Neutrophil (primary cell): ENCODE results near the gene KIAA1328.

ENCODE experiments used
- H3K27ac ChIP-seq: fragments of 200-600 bp; sonication (generic); 2 replicates; pipeline ENCODE4 v1.5.1; 2016; ENCODE audit warnings: mild to moderate bottlenecking, moderate library complexity
- H3K27me3 ChIP-seq: fragments of 200-600 bp; sonication (generic); 2 replicates; pipeline ENCODE4 v1.6.0; 2016; ENCODE audit warnings: mild to moderate bottlenecking
- H3K36me3 ChIP-seq: fragments of 200-600 bp; sonication (generic); 2 replicates; pipeline ENCODE4 v1.5.1; 2017
- H3K4me1 ChIP-seq, 2 experiments: fragments of 200-600 bp in 1 of 2; sonication (generic) in 1 of 2; 1 replicate in 1 of 2; 2 replicates in 1 of 2; pipeline versions ENCODE4 v1.5.1 to v1.6.1; 2013 to 2016; ENCODE audit warnings: low read depth in 1 of 2, low read length in 1 of 2, mild to moderate bottlenecking in 1 of 2, moderate library complexity in 1 of 2; ENCODE audit not compliant: control insufficient read depth in 1 of 2, insufficient read depth in 1 of 2
- H3K4me3 ChIP-seq, 2 experiments: fragments of 200-600 bp in 1 of 2; sonication (generic) in 1 of 2; 1 replicate in 1 of 2; 2 replicates in 1 of 2; pipeline ENCODE4 v1.5.1; 2013 to 2016; ENCODE audit warnings: low read depth in 1 of 2, low read length in 1 of 2, mild to moderate bottlenecking in 1 of 2, moderate library complexity in 1 of 2
- H3K9me3 ChIP-seq: fragments of 200-600 bp; sonication (generic); 2 replicates; pipeline ENCODE4 v1.5.1; 2016
- TF ChIP-seq, protein P1 (sequence below): fragments of 200-600 bp; sonication (generic); IDR thresholded peaks from 2 replicates; pipeline ENCODE4 v1.5.1; 2016; ENCODE audit warnings: antibody characterized with exemption

The KIAA1328 gene

DNA sequence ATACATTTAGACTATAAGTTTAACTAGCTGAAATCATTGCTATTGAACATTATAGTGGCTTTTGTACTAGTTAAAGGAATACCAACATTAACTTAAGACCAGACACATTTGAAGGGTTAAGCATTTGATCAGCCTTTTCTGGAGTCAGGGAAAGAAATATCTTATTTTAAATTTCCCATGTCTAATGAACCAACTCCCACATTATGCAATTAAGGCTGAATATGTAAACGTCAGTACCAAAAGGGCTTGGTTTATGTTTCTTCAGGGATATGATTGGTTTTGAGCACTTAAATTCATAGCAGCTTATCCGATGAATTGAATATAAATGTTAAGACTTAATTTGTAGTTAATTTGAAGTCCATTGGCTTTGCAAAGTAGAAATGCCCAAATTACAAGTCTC lies 344.5 kb downstream of the KIAA1328 start:
- Histone ChIP-seq H3K4me3 (no peak overlapping the region), H3K9me3 (no peaks in the 10 kb centered on the region), H3K36me3 (no peaks in the 10 kb centered on the region), H3K27ac (no peak overlapping the region), H3K27me3 (no peaks in the 10 kb centered on the region), H3K4me1 (no peaks in the 10 kb centered on the region)
- TF ChIP-seq, protein P1, sequence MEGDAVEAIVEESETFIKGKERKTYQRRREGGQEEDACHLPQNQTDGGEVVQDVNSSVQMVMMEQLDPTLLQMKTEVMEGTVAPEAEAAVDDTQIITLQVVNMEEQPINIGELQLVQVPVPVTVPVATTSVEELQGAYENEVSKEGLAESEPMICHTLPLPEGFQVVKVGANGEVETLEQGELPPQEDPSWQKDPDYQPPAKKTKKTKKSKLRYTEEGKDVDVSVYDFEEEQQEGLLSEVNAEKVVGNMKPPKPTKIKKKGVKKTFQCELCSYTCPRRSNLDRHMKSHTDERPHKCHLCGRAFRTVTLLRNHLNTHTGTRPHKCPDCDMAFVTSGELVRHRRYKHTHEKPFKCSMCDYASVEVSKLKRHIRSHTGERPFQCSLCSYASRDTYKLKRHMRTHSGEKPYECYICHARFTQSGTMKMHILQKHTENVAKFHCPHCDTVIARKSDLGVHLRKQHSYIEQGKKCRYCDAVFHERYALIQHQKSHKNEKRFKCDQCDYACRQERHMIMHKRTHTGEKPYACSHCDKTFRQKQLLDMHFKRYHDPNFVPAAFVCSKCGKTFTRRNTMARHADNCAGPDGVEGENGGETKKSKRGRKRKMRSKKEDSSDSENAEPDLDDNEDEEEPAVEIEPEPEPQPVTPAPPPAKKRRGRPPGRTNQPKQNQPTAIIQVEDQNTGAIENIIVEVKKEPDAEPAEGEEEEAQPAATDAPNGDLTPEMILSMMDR: no peak

DNA sequence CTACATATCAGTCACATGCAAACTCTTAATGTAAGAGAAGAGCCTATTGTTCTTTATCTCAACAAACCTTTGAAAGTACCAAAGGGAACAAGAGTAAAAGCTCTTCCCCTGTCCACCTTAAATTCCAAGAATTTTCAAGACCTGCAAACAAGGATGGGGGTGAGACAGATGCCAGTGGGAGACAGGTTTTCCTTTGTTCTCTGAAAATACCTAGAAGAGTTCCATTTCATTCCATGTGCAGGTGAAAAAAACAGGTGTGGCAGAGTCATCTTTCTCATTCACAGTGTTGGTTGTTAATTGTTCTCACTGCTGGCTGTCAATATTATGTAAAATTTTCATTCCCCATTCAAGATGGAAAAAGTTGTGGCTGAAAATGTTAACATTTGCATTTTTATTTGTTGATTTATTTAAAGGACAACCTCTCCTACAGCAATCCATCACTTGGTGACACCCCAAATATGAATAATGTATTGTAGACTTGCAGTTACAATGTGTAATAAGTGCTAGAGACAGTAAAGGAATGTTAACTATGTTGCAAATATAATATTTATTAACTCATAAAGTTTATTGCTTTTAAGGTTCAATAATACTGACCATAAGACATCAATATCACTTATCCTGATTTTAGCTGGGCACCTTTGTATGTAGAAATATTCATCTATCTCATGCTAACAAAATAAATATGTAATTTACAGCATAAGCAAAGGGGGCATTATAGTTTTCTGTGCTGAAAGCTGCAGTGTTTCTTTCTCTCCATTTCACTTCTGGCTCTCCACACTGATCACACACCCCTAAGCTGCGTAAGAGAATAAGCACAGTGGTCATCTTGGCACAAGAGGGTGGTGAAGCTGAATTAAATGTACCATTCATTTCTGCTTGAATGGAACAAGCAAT lies 347.0 kb downstream of the KIAA1328 start:
- Histone ChIP-seq H3K36me3 (no peaks in the 10 kb centered on the region), H3K27ac (no peak overlapping the region), H3K9me3 (no peaks in the 10 kb centered on the region), H3K27me3 (no peaks in the 10 kb centered on the region), H3K4me3 (no peak overlapping the region), H3K4me1 (no peaks in the 10 kb centered on the region)
- TF ChIP-seq, protein P1: no peak

DNA sequence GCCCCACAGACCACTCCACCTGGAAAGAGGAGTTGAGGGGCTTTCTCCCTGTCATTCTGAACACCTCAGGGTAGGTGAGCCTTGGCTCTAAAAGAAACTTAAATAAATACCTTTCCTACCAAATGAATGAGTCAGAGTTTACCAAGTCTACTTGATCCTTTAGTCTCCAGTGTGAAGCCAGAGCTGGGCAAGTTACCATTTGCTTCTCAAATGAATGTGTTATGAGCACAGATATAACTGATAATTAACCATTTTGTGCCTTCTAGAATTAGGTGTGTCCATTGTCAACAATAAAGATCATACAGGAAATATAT lies 347.7 kb downstream of the KIAA1328 start:
- Histone ChIP-seq H3K27me3 (no peaks in the 10 kb centered on the region), H3K4me1 (no peaks in the 10 kb centered on the region), H3K9me3 (no peaks in the 10 kb centered on the region), H3K27ac (no peak overlapping the region), H3K4me3 (no peak overlapping the region), H3K36me3 (no peaks in the 10 kb centered on the region)
- TF ChIP-seq, protein P1: no peak

DNA sequence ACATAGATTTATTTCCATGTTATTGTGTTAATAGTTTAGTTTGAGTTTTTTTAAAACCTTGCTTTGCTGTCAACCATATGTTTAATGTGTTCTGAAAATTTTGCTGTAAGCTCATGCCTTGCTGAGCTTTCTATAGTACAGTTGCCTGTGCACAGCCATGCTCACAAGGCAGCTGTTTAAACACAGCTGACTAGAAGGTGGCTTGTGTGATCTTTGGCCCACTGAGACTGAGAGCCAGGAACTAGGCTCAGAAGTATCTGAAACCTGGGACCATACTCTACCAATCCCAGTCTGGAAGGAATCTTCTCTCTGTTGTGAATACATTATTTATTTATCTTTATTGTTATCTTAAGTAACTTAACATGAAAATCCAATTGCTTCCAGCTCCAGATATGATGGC lies 350.5 kb downstream of the KIAA1328 start:
- no peaks in the 10 kb centered on the region for H3K4me1 ChIP-seq
- TF ChIP-seq, protein P1: no peak
- H3K4me3 ChIP-seq: no peak overlapping the region
- H3K27ac ChIP-seq: no peak overlapping the region
- no peaks in the 10 kb centered on the region for H3K27me3 ChIP-seq
- no peaks in the 10 kb centered on the region for H3K9me3 ChIP-seq
- no peaks in the 10 kb centered on the region for H3K36me3 ChIP-seq

DNA sequence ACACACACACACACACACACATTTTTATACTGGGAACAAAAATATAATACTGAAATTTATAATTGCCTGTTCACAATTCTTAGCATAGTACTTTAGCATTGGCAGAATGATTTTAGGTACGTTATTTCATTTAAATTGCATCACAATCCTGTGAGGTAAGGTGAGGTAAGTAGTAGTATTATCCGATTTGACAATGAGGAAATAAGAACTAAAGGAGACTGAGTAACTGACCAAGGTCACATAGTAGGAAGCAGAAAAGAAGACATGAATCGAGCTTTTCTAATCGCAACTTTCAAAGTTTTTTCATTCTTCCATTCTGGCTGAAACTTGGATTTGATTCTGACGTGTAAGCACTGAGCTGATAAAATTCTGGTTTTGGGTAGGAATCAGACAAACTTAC lies 351.2 kb downstream of the KIAA1328 start:
- TF ChIP-seq, protein P1: no peak
- no peak overlapping the region for H3K27ac ChIP-seq
- no peaks in the 10 kb centered on the region for H3K36me3 ChIP-seq
- no peaks in the 10 kb centered on the region for H3K27me3 ChIP-seq
- no peaks in the 10 kb centered on the region for H3K9me3 ChIP-seq
- H3K4me3 ChIP-seq: no peak overlapping the region
- H3K4me1 ChIP-seq: no peaks in the 10 kb centered on the region
